Activated naive CD4-positive, alpha-beta T cell treated with anti-CD3 and anti-CD28 coated beads, Interleukin-2, amount 50 U/mL, for 72 hours (primary cell): ENCODE results near the gene ZNF594. TPM values are rescaled to one million over a fixed set of nuclear protein-coding genes. Genes with fewer than 3 reads are reported as not detected.
"Not testable (repeated sequence)": the region's sequence is repeated elsewhere in the genome, so short reads cannot be mapped to it uniquely, and the experiment has no call there.

Experiments
- ATAC-seq, 2 donors: fragments of 150-1000 bp; cut with Tn5 transposase; 2 replicates each; pipeline ENCODE4 v1.10.0; 2021; ENCODE audit warnings: mild to moderate bottlenecking in 2 of 2, moderate library complexity in 2 of 2
- DNase-seq, 2 donors: peaks; one replicate each; pipeline ENCODE4 v3.0.0; 2021 to 2022; ENCODE audit warnings: low spot score in 2 of 2
- H3K27ac Mint-ChIP-seq, 2 donors: one replicate each; pipeline ENCODE4 v1.8.0; 2022; ENCODE audit warnings: mild to moderate bottlenecking in 2 of 2, mixed read lengths in 2 of 2
- H3K36me3 Mint-ChIP-seq, 2 donors: one replicate each; pipeline ENCODE4 v1.8.0; 2022; ENCODE audit warnings: mixed read lengths in 2 of 2
- H3K9me3 Mint-ChIP-seq, 2 donors: one replicate each; pipeline ENCODE4 v1.8.0; 2022; ENCODE audit warnings: mixed read lengths in 2 of 2
- total RNA-seq, 2 donors: library from RNA; stranded (reverse); gene quantifications; one replicate each; pipeline ENCODE4 v1.2.3, GENCODE V29; 2022

The ZNF594 gene
- total RNA-seq, 2 donors from 2014 or later, result 3.3 to 8.2 TPM

GRCh38 chr17:5210614-5211252 lies 19.1 kb upstream of the ZNF594 start:
- DNase-seq, result no peak
- no peak for ATAC-seq
- Mint-ChIP-seq H3K27ac (peak overlapping the region; percentile 22 to 38), H3K9me3 (no peaks in the 10 kb centered on the region), H3K36me3 (no peaks in the 10 kb centered on the region)

GRCh38 chr17:5210091-5210490 lies 18.4 kb upstream of the ZNF594 start:
- ATAC-seq, result no peak
- DNase-seq, result no peak
- no peaks in the 10 kb centered on the region for H3K36me3 Mint-ChIP-seq
- H3K27ac Mint-ChIP-seq, result no peak overlapping the region
- no peaks in the 10 kb centered on the region for H3K9me3 Mint-ChIP-seq

- no peak overlapping the region for H3K27ac Mint-ChIP-seq
- DNase-seq (no peak), ATAC-seq (no peak)
- no peaks in the 10 kb centered on the region for H3K9me3 Mint-ChIP-seq
- peaks cover under 1% of the 10 kb centered on the region in 2 donors for H3K36me3 Mint-ChIP-seq
Measured at GRCh38 chr17:5209396-5209795, 17.7 kb upstream of the ZNF594 start.

- peak; percentile 68 to 82 for ATAC-seq
- H3K9me3 Mint-ChIP-seq, result peaks cover 4 to 7% of the 10 kb centered on the region in 2 donors
Measured at GRCh38 chr17:5203908-5204294, 12.2 kb upstream of the ZNF594 start.

GRCh38 chr17:5203178-5203907 lies 11.7 kb upstream of the ZNF594 start:
- ATAC-seq (no peak), DNase-seq (no peak)
- Mint-ChIP-seq H3K27ac (no peak overlapping the region), H3K36me3 (peaks cover 6 to 7% of the 10 kb centered on the region in 2 donors), H3K9me3 (peaks cover 4 to 7% of the 10 kb centered on the region in 2 donors)

More at GRCh38 chr17:5203908-5204294, 12.2 kb upstream of the ZNF594 start:
- Mint-ChIP-seq H3K36me3 (peaks cover 6 to 7% of the 10 kb centered on the region in 2 donors), H3K27ac (peak overlapping the region in 1 of 2 donors; percentile 45)
- DNase-seq, result no peak

- ATAC-seq (no peak), DNase-seq (no peak)
- no peak overlapping the region for H3K27ac Mint-ChIP-seq
- peaks cover 6 to 7% of the 10 kb centered on the region in 2 donors for H3K36me3 Mint-ChIP-seq
- peaks cover 4 to 7% of the 10 kb centered on the region in 2 donors for H3K9me3 Mint-ChIP-seq
Measured at GRCh38 chr17:5201011-5201410, 9.3 kb upstream of the ZNF594 start.

- Mint-ChIP-seq H3K27ac (no peak overlapping the region), H3K36me3 (peaks cover 6 to 7% of the 10 kb centered on the region in 2 donors), H3K9me3 (peaks cover 4 to 7% of the 10 kb centered on the region in 2 donors)
- ATAC-seq (no peak), DNase-seq (no peak)
Measured at GRCh38 chr17:5200360-5200759, 8.7 kb upstream of the ZNF594 start.

GRCh38 chr17:5198472-5198871 lies 6.8 kb upstream of the ZNF594 start:
- Mint-ChIP-seq H3K9me3 (no peaks in the 10 kb centered on the region), H3K36me3 (no peaks in the 10 kb centered on the region), H3K27ac (no peak overlapping the region)
- DNase-seq (no peak), ATAC-seq (no peak)

- peaks cover 28 to 33% of the 10 kb centered on the region in 2 donors for H3K36me3 Mint-ChIP-seq
- ATAC-seq (no peak), DNase-seq (no peak)
- H3K27ac Mint-ChIP-seq, result no peak overlapping the region
- H3K9me3 Mint-ChIP-seq, result peaks cover 8 to 19% of the 10 kb centered on the region in 2 donors
Measured at GRCh38 chr17:5194346-5194745, 2.7 kb upstream of the ZNF594 start.

- peaks cover 75 to 92% of the 10 kb centered on the region in 2 donors for H3K36me3 Mint-ChIP-seq
- DNase-seq (no peak), ATAC-seq (no peak)
- H3K27ac Mint-ChIP-seq, result no peak overlapping the region
- peaks cover 55 to 64% of the 10 kb centered on the region in 2 donors for H3K9me3 Mint-ChIP-seq
Measured at GRCh38 chr17:5184288-5184687, 7.4 kb downstream of the ZNF594 start.

GRCh38 chr17:5183410-5183793 lies 8.3 kb downstream of the ZNF594 start:
- Mint-ChIP-seq H3K27ac (peak overlapping the region in 1 of 2 donors; percentile 41), H3K36me3 (peaks cover 73 to 96% of the 10 kb centered on the region in 2 donors), H3K9me3 (peaks cover 59 to 62% of the 10 kb centered on the region in 2 donors)
- DNase-seq (no peak), ATAC-seq (no peak)

GRCh38 chr17:5182597-5183409 lies 8.9 kb downstream of the ZNF594 start:
- peaks cover 60% of the 10 kb centered on the region in 2 donors for H3K9me3 Mint-ChIP-seq
- peaks cover 67 to 92% of the 10 kb centered on the region in 2 donors for H3K36me3 Mint-ChIP-seq
- DNase-seq, result no peak
- ATAC-seq, result no peak
- peak overlapping the region in 1 of 2 donors; percentile 41 for H3K27ac Mint-ChIP-seq

- Mint-ChIP-seq H3K9me3 (peaks cover 53 to 57% of the 10 kb centered on the region in 2 donors), H3K36me3 (peaks cover 62 to 88% of the 10 kb centered on the region in 2 donors), H3K27ac (no peak overlapping the region)
- ATAC-seq (no peak), DNase-seq (no peak)
Measured at GRCh38 chr17:5181509-5182305, 10.0 kb downstream of the ZNF594 start.

- Mint-ChIP-seq H3K36me3 (peaks cover 53 to 80% of the 10 kb centered on the region in 2 donors), H3K9me3 (peaks cover 44 to 46% of the 10 kb centered on the region in 2 donors), H3K27ac (no peak overlapping the region)
- ATAC-seq (no peak), DNase-seq (no peak)
Measured at GRCh38 chr17:5179003-5179402, 12.7 kb downstream of the ZNF594 start.

- not testable (repeated sequence) for H3K27ac Mint-ChIP-seq, ATAC-seq, DNase-seq
- H3K9me3 Mint-ChIP-seq, result peaks cover 15 to 18% of the 10 kb centered on the region in 2 donors
- H3K36me3 Mint-ChIP-seq, result peaks cover 20 to 44% of the 10 kb centered on the region in 2 donors
Measured at GRCh38 chr17:5175027-5175426, 16.6 kb downstream of the ZNF594 start.
